Measurements from ENCODE around the gene PTGS1.

- no peak for TF ChIP-seq RAD21 (conservative IDR thresholded peaks at IDR 0.05 in 1 of 2, IDR thresholded peaks at IDR 0.05 in 1 of 2)
- TF ChIP-seq EP300 (IDR thresholded peaks at IDR 0.05), result no peak
- TF ChIP-seq, protein P1, sequence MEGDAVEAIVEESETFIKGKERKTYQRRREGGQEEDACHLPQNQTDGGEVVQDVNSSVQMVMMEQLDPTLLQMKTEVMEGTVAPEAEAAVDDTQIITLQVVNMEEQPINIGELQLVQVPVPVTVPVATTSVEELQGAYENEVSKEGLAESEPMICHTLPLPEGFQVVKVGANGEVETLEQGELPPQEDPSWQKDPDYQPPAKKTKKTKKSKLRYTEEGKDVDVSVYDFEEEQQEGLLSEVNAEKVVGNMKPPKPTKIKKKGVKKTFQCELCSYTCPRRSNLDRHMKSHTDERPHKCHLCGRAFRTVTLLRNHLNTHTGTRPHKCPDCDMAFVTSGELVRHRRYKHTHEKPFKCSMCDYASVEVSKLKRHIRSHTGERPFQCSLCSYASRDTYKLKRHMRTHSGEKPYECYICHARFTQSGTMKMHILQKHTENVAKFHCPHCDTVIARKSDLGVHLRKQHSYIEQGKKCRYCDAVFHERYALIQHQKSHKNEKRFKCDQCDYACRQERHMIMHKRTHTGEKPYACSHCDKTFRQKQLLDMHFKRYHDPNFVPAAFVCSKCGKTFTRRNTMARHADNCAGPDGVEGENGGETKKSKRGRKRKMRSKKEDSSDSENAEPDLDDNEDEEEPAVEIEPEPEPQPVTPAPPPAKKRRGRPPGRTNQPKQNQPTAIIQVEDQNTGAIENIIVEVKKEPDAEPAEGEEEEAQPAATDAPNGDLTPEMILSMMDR (IDR thresholded peaks at IDR 0.05), result no peak
- no peak for TF ChIP-seq POLR2A (IDR thresholded peaks at IDR 0.05; ENCODE audit: low read length)
- no peak for TF ChIP-seq CHD2 (IDR thresholded peaks at IDR 0.05; ENCODE audit: low read length, partially characterized antibody)
- TF ChIP-seq CEBPB (IDR thresholded peaks at IDR 0.05), result no peak
- TF ChIP-seq SMC3 (IDR thresholded peaks at IDR 0.05), result no peak
- no peak for TF ChIP-seq NPAS2 (CRISPR knock-in tag; IDR thresholded peaks at IDR 0.05; ENCODE audit: borderline replicate concordance)
- TF ChIP-seq TP53 (CRISPR knock-in tag; IDR thresholded peaks at IDR 0.05), result no peak
- no peak for TF ChIP-seq MYC (IDR thresholded peaks at IDR 0.05; ENCODE audit: borderline replicate concordance, low read length)
These were observed 48.3 kb upstream of the PTGS1 start for GRCh38 chr9:122322553-122322952.
